Measurements from ENCODE around the gene ZNF318.
"Not testable (repeated sequence)": the region's sequence is repeated elsewhere in the genome, so short reads cannot be mapped to it uniquely, and the experiment has no call there.

The ZNF318 gene

GRCh38 chr6:43386492-43386891 is 17.0 kb upstream of the ZNF318 start:
- DNase-seq = no peak

DNA sequence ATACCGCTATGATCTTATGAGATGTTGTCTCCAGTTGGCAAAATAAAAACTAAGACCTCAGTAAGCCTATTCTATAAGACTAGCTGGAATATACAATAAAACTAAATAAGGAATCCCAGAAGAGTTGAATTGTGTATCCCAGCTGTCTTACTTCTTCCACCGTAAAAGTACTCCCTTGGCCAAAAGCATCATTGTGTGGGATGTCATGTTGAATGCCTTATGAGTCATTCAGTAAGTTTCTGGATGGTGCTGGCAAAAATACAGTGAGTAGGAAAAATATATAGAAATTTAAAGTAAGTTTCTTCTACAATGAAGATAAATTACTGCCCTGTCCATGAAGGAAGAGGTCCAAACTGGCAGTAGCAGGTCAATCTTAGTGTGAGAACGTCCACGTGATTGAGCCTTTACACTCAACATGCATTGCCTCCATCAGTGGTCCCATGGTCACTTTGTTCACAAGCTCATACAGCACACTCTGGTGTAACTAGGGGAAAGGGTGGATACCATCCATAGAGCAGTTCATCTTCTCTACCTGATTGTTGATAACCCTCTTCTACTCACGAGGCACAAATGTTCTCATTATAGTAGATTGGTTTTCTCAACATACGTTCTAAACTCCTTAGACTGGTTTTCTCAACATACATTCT is 13.7 kb upstream of the ZNF318 start:
- DNase-seq = no peak

- not testable (repeated sequence) for DNase-seq
Observed at GRCh38 chr6:43380858-43381257, 11.4 kb upstream of the ZNF318 start.

DNA sequence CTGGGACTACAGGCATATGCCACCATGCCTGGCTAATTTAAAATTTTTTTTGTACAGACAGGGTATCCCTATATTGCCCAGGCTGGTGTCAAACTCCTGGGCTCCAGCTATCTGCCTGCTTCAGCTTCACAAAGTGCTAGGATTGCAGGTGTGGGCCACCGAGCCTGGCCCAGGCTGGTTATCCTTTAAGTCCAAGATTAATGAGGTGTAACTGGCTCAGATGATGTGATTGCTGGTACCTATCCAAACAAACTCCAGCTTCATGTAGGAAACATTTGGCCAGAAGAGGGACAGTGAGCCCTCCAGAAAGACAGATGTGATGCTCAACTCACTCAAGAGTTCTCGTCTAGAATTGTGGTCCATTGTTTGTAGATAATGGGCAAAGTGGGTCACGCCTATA is 9.2 kb upstream of the ZNF318 start:
- no peak for DNase-seq

GRCh38 chr6:43377710-43378229 is 8.3 kb upstream of the ZNF318 start:
- DNase-seq = no peak

GRCh38 chr6:43376551-43376981 is 7.1 kb upstream of the ZNF318 start:
- DNase-seq = peak; percentile 51

DNA sequence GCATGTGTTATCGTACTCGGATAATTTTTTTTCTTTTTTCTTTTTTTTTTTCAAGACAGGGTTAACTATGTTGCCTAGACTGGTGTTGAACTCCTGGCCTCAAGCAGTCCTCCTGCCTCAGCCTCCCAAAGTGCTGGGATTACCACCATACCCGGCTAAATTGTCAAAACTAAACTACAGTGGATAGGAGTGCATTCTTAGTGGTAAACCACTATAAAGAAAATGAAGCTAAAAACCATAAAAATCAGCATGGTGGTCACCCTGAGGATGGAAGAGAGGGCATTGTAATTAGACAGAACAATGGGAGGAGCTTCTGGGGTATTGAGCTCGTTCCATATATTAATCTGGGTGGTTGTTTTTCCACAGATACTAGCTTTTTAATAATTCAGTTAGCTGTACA is 6.2 kb upstream of the ZNF318 start:
- no peak for DNase-seq

GRCh38 chr6:43373252-43373875 is 3.9 kb upstream of the ZNF318 start:
- no peak for DNase-seq

GRCh38 chr6:43370003-43370580 is 645 bp upstream of the ZNF318 start:
- not testable (repeated sequence) for DNase-seq

- no peak for DNase-seq
Observed at GRCh38 chr6:43368259-43369160, 937 bp downstream of the ZNF318 start.

- no peak for DNase-seq
Observed at GRCh38 chr6:43367245-43367984, 2.0 kb downstream of the ZNF318 start.

- DNase-seq = no peak
Observed at GRCh38 chr6:43361269-43361668, 8.2 kb downstream of the ZNF318 start.

DNA sequence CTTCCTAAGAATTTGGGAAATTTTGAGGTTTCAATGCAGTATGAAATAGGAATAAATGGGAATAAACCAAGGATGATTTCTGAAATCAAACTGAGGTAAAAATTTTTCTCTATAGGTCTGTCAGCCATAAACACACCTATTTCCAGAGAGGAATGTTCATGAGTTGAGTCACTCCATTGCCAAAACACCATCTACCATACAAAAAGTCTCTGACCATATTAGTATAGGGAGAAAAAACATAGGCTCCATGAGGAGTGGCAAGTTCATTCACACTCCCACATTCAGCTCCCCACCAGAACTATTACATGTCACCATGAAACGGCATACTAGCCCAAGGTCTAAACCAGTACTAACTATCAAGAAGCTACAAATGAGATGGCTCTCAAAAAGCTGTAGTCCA is 9.6 kb downstream of the ZNF318 start:
- no peak for DNase-seq

DNA sequence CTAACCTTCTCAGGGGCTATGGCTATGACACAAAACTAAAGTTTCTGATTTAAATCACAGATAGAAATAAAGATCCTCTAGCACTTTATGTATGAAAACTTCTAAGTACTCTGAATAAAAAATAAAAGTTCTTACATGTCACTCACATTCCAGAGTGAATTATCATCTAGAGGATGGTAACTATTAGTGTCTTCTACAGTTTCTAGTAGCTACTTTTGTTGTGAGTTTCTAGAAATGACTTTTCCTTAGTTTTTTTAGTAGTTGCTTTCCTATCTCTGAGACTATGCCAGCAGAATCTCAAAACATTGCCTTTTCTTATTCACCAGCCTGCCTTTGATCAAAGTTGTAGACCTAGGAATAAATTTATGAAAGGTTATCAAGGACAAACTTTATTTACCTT is 10.1 kb downstream of the ZNF318 start:
- DNase-seq = no peak

DNA sequence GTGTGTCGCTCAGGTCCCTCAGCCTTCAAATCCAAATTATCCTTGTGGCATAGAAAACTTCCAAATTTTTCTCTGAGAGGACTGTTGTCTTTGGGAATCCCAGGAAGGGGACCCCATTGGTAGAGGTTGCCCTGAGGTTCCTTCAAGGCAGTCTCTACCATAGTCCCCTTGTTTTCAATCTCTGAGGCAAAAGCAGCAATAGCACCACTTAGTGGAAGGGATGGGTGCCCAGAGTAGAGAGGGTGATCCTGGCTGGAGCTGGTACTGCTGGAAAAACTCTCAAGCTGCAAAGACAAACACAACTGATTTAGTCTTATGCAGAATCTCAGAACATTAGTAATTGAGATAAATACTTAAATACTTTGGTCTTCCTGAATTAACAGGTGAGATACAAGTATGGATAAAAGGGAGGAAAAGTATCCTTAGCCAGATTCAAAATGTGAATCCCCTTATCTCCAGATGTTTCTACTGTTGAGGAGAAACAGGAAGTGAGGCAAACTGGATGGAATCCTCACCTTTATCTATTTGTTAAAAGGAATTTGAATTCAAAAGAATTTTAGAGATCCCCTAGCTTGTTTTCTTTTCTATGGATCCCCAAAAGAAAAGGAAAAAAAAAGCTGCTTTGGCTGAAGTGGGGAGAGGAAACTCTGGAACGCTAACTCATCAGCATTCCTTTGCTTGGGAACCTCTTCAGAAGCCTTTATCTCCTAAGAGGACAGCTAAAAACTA is 13.4 kb downstream of the ZNF318 start:
- no peak for DNase-seq

GRCh38 chr6:43351951-43352350 is 17.5 kb downstream of the ZNF318 start:
- not testable (repeated sequence) for DNase-seq

DNA sequence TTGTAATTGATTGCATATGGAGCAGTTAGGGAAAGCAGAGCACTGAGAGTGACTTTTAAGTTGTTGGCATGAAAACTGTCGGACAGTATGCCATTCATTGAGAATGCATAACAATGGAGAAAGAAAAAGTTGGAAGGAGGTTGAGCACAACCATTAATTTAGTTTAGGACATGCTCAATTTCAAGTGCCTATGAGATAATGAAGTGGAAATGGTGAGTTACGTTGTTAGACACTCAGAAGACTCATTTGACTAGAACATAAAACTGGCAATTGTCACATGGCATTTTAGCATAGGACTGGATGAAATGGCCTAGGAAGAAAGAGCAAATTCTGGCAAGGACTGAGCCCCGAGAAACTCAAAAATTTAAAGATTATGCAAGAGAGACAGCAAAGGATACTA is 22.0 kb downstream of the ZNF318 start:
- no peak for DNase-seq

- DNase-seq = no peak
Observed at GRCh38 chr6:43347021-43347420, 22.4 kb downstream of the ZNF318 start.

DNA sequence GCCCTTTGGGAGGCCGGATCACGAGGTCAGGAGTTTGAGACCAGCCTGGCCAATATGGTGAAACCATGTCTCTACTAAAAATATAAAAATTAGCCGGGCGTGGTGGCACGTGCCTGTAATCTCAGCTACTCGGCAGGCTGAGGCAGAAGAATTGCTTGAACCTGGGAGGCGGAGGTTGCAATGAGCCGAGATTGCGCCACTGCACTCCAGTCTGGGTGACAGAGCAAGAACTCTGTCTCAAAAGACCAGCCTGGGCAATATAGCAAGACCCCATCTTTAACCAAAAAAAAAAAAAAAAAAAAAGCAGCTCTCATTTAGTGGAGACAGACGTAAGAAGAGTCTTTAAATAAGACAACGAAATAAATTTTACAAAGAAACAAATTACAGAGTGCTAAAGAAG is 23.2 kb downstream of the ZNF318 start:
- not testable (repeated sequence) for DNase-seq

DNA sequence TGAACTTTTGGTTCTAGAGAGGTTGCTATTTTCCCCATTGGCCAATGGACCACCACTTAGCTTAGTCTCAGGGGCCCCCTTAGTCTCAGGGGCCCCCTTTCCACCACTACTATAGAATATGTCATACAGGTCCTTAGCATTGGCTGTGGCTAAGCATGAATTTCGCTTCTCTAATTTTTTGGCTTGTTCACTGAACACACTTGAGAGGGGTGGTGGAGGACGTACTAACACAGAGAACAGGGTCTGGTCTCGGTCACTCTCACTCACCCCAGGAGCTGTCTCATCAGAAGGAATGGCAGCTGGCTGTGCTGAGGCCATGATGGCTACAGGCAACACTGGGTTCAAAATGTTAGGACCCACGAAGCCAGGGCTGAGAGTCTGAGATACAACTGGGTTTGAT is 30.3 kb downstream of the ZNF318 start:
- no peak for DNase-seq

GRCh38 chr6:43338243-43338642 is 31.2 kb downstream of the ZNF318 start:
- no peak for DNase-seq

DNA sequence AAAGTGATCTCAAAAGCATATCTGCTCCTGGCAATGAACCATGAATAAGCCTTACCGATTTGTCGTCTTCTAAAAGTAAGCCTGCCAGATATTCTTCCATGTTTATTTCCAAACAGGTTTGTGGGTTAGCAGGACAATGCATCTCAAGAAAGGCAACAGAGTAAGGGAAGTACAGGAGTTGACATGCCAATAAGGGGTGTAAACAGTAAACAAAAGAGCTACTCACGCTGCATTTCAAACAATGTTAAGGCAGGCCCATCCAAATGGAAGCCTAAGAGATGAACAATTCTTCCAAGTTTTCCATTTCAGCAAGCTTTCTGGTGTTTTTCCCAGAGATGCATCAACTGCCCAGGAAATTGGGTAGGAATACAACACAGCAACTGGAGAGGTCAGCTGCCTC is 33.1 kb downstream of the ZNF318 start:
- no peak for DNase-seq
